Measurements from ENCODE around the gene ZCCHC9. TPM values are rescaled to one million over a fixed set of nuclear protein-coding genes. Genes with fewer than 3 reads are reported as not detected.

The ZCCHC9 gene
- 25.5 to 28.0 TPM (median 27.6 TPM) in 5 replicates for total RNA-seq (2022; extraction: Qiagen RNA extraction)

GRCh38 chr5:81301271-81302015 lies at the start of gene ZCCHC9:
ZCCHC9 (plus strand) TSS chr5:81301587; CDS start chr5:81304758, 3,171 bp downstream.

Other genes with a start within 250 kb of the ZCCHC9 start
- gene CKMT2, start 68.3 kb upstream of the ZCCHC9 start, total RNA-seq (2022; extraction: Qiagen RNA extraction) = not detected in 5 replicates
- 0.08 to 0.09 TPM in 2 of 5 replicates, not detected in the others for gene ACOT12, start 92.5 kb downstream of the ZCCHC9 start, total RNA-seq (2022; extraction: Qiagen RNA extraction)

All from A549 treated with dexamethasone at 1 μM for 4 hours (cell line).